ENCODE data around the gene CKB.

The CKB gene

DNA sequence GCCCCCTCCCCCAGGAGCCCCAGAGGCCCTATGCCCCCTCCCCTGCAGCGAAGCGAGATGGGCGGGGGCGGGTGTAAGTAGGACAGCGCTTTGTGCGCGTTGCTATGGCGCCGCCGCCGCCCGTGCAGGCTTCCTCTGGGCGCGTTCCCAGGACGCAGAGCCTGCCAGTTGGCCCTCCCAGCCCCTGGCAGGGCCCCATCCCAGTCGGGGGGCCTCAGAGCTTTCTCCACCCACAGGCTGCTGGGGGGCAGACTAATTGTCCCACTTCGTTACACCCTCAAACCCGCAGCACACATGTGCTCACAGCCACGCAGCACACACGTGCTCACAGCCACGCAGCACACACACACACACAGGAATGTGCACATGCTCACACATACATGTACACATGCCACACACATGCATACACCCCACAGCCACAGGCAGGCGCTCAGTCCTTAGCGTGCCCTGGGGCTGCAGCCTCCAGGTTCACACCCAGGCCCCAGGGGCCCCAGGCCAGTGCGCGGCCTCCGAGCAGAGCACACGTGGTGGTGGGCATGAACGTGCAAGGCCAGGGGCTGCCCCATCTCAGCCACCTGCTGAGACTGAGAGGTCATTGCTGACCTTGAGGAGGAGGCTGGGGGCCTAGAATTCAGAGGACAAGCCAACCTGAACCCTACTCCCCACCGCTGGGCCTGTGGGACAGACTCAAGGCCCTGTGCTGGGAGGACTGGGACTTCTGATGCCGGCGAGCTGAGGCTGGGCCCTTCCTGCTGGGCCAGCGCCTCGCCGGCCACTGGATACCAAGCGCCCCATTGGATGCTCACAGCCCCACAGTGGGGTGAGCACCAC, 22.0 kb upstream of the CKB start:
- Histone ChIP-seq H3K36me3 (ENCODE audit: low read depth) (no peaks in the 10 kb centered on the region), H3K4me1 (ENCODE audit: insufficient read depth, poor library complexity, severe bottlenecking) (peaks cover 27% of the 10 kb centered on the region), H3K4me3 (ENCODE audit: severe bottlenecking) (no peak overlapping the region), H3K27ac (ENCODE audit: poor library complexity, severe bottlenecking) (no peak overlapping the region), H3K27me3 (ENCODE audit: insufficient read depth, poor library complexity, severe bottlenecking) (no peaks in the 10 kb centered on the region), H3K9me3 (ENCODE audit: severe bottlenecking) (no peaks in the 10 kb centered on the region)
- no peak for DNase-seq (ENCODE audit: low spot score)
- TF ChIP-seq, protein P1, sequence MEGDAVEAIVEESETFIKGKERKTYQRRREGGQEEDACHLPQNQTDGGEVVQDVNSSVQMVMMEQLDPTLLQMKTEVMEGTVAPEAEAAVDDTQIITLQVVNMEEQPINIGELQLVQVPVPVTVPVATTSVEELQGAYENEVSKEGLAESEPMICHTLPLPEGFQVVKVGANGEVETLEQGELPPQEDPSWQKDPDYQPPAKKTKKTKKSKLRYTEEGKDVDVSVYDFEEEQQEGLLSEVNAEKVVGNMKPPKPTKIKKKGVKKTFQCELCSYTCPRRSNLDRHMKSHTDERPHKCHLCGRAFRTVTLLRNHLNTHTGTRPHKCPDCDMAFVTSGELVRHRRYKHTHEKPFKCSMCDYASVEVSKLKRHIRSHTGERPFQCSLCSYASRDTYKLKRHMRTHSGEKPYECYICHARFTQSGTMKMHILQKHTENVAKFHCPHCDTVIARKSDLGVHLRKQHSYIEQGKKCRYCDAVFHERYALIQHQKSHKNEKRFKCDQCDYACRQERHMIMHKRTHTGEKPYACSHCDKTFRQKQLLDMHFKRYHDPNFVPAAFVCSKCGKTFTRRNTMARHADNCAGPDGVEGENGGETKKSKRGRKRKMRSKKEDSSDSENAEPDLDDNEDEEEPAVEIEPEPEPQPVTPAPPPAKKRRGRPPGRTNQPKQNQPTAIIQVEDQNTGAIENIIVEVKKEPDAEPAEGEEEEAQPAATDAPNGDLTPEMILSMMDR (IDR thresholded peaks at IDR 0.05; ENCODE audit: poor library complexity, severe bottlenecking) = no peak
- no peak for ATAC-seq (ENCODE audit: low read depth)

DNA sequence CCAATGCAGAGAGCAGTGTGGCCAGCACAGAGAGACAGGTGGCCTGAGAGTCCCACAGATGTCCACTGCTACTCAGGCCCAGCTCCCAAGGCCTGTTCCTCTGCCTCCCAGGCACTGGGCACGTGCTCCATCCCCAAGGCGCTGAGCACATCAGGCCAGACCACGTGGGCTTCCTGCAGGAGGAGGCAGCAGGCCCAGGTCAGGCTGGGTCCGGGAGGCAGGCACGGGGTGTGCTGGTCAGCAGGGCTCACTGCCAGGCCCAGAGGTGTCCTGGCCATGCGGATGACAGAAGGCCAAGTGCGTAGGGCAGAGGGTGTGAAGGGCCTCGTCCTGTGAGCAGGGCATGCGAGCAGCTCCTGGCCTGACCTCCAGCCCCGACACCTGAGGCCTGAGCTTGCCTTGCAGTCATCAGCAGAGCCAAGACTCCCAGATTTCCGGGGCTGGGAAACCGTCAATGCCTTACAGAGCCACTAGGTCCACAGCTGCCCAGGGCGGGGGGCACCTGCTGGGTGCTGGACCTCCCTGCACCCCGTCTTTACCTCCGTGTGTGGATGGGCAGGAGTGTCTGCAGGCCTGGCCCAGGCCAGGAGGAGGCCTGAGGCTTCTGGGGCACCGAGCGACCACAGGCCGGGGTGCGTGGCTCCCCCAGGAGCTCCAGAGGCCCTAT, 21.2 kb upstream of the CKB start:
- no peaks in the 10 kb centered on the region for H3K9me3 ChIP-seq (ENCODE audit: severe bottlenecking)
- no peak overlapping the region for H3K4me3 ChIP-seq (ENCODE audit: severe bottlenecking)
- H3K36me3 ChIP-seq (ENCODE audit: low read depth) = no peaks in the 10 kb centered on the region
- peaks cover 29% of the 10 kb centered on the region for H3K4me1 ChIP-seq (ENCODE audit: insufficient read depth, poor library complexity, severe bottlenecking)
- H3K27me3 ChIP-seq (ENCODE audit: insufficient read depth, poor library complexity, severe bottlenecking) = no peaks in the 10 kb centered on the region
- TF ChIP-seq, protein P1 (IDR thresholded peaks at IDR 0.05; ENCODE audit: poor library complexity, severe bottlenecking) = no peak
- ATAC-seq (ENCODE audit: low read depth) (no peak), DNase-seq (ENCODE audit: low spot score) (no peak)
- H3K27ac ChIP-seq (ENCODE audit: poor library complexity, severe bottlenecking) = no peak overlapping the region

DNA sequence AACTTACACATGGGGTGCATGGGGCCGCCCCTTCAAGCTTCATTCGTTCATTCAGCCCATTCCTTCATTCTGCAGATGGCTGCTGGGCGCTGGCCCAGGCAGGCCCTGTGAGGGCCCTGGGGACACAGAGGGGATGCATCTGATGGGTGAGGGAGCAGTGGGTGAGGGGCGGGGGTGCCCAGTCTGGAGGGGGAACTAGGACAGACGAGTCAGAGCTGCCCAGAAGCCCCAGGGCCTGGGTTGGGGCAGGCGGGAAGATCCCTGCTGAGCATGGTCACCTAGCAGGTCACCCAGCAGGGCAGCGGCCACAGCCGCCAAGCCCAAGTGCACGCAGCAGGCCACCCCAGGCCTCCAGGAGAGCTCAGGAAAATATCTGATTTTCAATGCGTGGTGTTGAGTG, 20.5 kb upstream of the CKB start:
- TF ChIP-seq, protein P1 (IDR thresholded peaks at IDR 0.05; ENCODE audit: poor library complexity, severe bottlenecking) = no peak
- DNase-seq (ENCODE audit: low spot score) (no peak), ATAC-seq (ENCODE audit: low read depth) (no peak)
- Histone ChIP-seq H3K36me3 (ENCODE audit: low read depth) (no peaks in the 10 kb centered on the region), H3K27ac (ENCODE audit: poor library complexity, severe bottlenecking) (no peak overlapping the region), H3K27me3 (ENCODE audit: insufficient read depth, poor library complexity, severe bottlenecking) (no peaks in the 10 kb centered on the region), H3K9me3 (ENCODE audit: severe bottlenecking) (no peaks in the 10 kb centered on the region), H3K4me3 (ENCODE audit: severe bottlenecking) (no peak overlapping the region), H3K4me1 (ENCODE audit: insufficient read depth, poor library complexity, severe bottlenecking) (peaks cover 29% of the 10 kb centered on the region)

DNA sequence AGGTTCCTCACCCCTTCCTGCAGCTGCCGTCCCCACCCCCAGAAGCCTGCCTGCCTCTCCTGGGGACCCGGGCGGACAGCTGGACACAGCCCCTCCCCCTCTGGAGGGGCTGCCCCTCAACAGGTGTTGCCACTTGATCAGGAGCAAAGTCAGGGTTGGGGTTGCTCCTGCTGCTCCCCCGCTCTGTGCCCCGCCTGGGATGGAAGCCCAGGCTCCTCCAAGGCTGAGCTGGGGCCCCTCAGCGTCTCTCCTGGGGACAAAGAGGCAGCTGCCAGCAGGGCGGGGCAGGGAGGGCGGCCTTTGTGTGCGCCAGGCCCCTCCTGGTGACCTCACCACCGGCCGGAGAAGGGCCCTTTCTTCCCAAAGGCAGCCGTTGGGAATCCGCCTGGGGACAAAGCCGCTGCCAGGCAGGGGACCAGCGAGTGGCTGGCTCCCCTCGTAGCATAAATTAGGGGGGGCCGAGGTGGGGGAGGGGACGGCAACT, 20.0 kb upstream of the CKB start:
- no peaks in the 10 kb centered on the region for H3K9me3 ChIP-seq (ENCODE audit: severe bottlenecking)
- ATAC-seq (ENCODE audit: low read depth) (no peak), DNase-seq (ENCODE audit: low spot score) (no peak)
- peak overlapping the region; percentile 94 for H3K27ac ChIP-seq (ENCODE audit: poor library complexity, severe bottlenecking)
- H3K4me1 ChIP-seq (ENCODE audit: insufficient read depth, poor library complexity, severe bottlenecking) = peaks cover 29% of the 10 kb centered on the region
- H3K4me3 ChIP-seq (ENCODE audit: severe bottlenecking) = no peak overlapping the region
- H3K36me3 ChIP-seq (ENCODE audit: low read depth) = no peaks in the 10 kb centered on the region
- no peaks in the 10 kb centered on the region for H3K27me3 ChIP-seq (ENCODE audit: insufficient read depth, poor library complexity, severe bottlenecking)
- TF ChIP-seq, protein P1 (IDR thresholded peaks at IDR 0.05; ENCODE audit: poor library complexity, severe bottlenecking) = no peak

Data from RWPE2 (cell line).